GM21381 (cell line): ENCODE measurements around the gene SNX14.
"Not testable (repeated sequence)": the region's sequence is repeated elsewhere in the genome, so short reads cannot be mapped to it uniquely, and the experiment has no call there.

Experiments
- ATAC-seq: cut with Tn5 transposase; IDR thresholded peaks from one replicate; pipeline ENCODE4 v1.9.1; 2021; ENCODE audit warnings: mild to moderate bottlenecking, moderate library complexity; ENCODE audit not compliant: unreplicated experiment

SNX14 gene

GRCh38 chr6:85593438-85594196, at the start of gene SNX14:
SNX14 (minus strand) TSS chr6:85593858; CDS start chr6:85593718, 140 bp downstream.
- ATAC-seq: peak; percentile 90

- ATAC-seq: peak; percentile 66
These were observed 49.3 kb upstream of the SNX14 start, which contains the start of gene SYNCRIP for GRCh38 chr6:85642774-85643536. SYNCRIP (minus strand) TSS chr6:85642886; CDS start chr6:85641439, 1,447 bp downstream.

- ATAC-seq: no peak
These were observed 48.5 kb upstream of the SNX14 start for GRCh38 chr6:85641897-85642773.

GRCh38 chr6:85641522-85641896, 47.9 kb upstream of the SNX14 start:
- no peak for ATAC-seq

GRCh38 chr6:85640821-85641220, 47.2 kb upstream of the SNX14 start:
- ATAC-seq: no peak

- ATAC-seq: no peak
These were observed 43.9 kb upstream of the SNX14 start for GRCh38 chr6:85637579-85637978.

- no peak for ATAC-seq
These were observed 38.7 kb upstream of the SNX14 start for GRCh38 chr6:85632164-85632942.

- not testable (repeated sequence) for ATAC-seq
These were observed 37.5 kb upstream of the SNX14 start for GRCh38 chr6:85631117-85631516.

- ATAC-seq: no peak
These were observed 34.7 kb upstream of the SNX14 start for GRCh38 chr6:85628353-85628752.

GRCh38 chr6:85620308-85620707, 26.6 kb upstream of the SNX14 start:
- no peak for ATAC-seq

GRCh38 chr6:85614780-85615179, 21.1 kb upstream of the SNX14 start:
- ATAC-seq: no peak

- ATAC-seq: no peak
These were observed 19.2 kb upstream of the SNX14 start for GRCh38 chr6:85612690-85613474.

GRCh38 chr6:85610182-85610895, 16.7 kb upstream of the SNX14 start:
- no peak for ATAC-seq

- ATAC-seq: no peak
These were observed 8.4 kb upstream of the SNX14 start for GRCh38 chr6:85602100-85602499.

GRCh38 chr6:85600713-85601313, 7.2 kb upstream of the SNX14 start:
- ATAC-seq: no peak

GRCh38 chr6:85594197-85594930, 706 bp upstream of the SNX14 start:
- ATAC-seq: peak; percentile 6

GRCh38 chr6:85592033-85592432, 1.6 kb downstream of the SNX14 start:
- ATAC-seq: no peak

- no peak for ATAC-seq
These were observed 2.5 kb downstream of the SNX14 start for GRCh38 chr6:85591207-85591606.
